ENCODE results near the gene PSORS1C2.

GRCh38 chr6:31173406-31173805 lies 34.5 kb upstream of the PSORS1C2 start:
- TF ChIP-seq CTCF (IDR thresholded peaks at IDR 0.05) = no peak
- no peak for TF ChIP-seq POLR2AphosphoS5 (IDR thresholded peaks at IDR 0.05; ENCODE audit: insufficient read depth in 1 of 2, low read depth in 1 of 2)
- TF ChIP-seq POLR2A (IDR thresholded peaks at IDR 0.05) = no peak

Data from vagina (tissue), 2 donors.